ENCODE measurements around the gene LRRC23. TPM values are rescaled to one million over a fixed set of nuclear protein-coding genes. Genes with fewer than 3 reads are reported as not detected.

LRRC23 gene
- polyA plus RNA-seq, 1 donor from 2014 or later, result 20.5 TPM

DNA sequence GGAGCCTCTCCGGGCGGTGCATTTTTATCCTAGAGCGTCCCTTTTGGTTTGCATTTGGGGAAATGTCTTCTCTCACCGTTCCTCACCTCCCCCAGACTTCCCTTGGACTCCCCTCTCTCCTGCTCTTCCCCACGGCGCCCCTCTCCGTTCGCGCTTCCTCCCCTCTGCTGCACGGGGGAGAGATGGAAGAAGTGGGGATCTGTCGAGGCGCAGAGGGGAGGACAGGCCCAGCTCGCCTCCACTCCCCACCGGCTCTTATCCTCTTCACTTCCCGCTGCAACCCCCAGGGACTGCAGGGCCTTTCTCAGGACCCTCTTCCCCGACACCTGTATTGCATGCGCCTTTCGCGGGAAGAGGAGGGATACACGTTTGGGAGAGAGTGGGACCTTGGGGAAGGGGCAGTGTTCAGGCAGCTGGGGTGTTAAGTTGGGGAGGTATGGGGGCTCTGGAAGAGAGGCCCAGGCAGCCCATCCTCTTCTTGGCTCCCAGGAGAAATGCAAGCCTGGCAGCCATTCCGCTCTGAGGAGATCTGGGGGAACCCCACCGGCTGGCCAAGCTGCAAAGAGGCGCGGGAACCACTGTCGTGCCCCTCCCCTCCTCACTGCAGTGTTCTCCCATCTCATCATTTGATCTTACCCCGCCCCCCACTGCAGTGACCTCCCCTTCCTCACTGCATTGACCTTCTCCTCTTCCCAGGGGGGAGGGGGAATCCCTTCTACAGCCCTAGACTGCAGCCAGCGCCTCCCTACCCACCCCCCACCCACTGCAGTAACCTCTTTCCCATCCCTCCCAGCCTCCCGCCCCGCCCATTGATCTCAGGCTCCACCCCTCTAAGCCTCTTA is 10.5 kb downstream of the LRRC23 start:
- H3K9me3 ChIP-seq (ENCODE audit: low read length), result no peaks in the 10 kb centered on the region
- H3K36me3 ChIP-seq (ENCODE audit: insufficient read depth, low read length), result no peaks in the 10 kb centered on the region
- H3K27me3 ChIP-seq (ENCODE audit: insufficient read depth, low read depth, low read length), result no peaks in the 10 kb centered on the region
- H3K4me3 ChIP-seq (ENCODE audit: low read length), result peak overlapping the region; percentile 97
- peak overlapping the region; percentile 96 for H3K9ac ChIP-seq (ENCODE audit: low read length)
- H3K4me2 ChIP-seq (ENCODE audit: low read length), result peak overlapping the region; percentile 88
- peaks cover 16% of the 10 kb centered on the region for H3K79me2 ChIP-seq (replicated peaks; ENCODE audit: insufficient read depth, low read length)
- no peaks in the 10 kb centered on the region for H3F3A ChIP-seq (ENCODE audit: insufficient read depth, low read length, poor library complexity, severe bottlenecking)
- H3K9me2 ChIP-seq (ENCODE audit: insufficient read depth, low read length), result no peaks in the 10 kb centered on the region
- TF ChIP-seq EP300 (conservative IDR thresholded peaks at IDR 0.05; ENCODE audit: poor library complexity, severe bottlenecking) (no peak), RAD21 (conservative IDR thresholded peaks at IDR 0.05) (no peak), SMC3 (conservative IDR thresholded peaks at IDR 0.05; ENCODE audit: poor library complexity) (no peak), POLR2AphosphoS5 (IDR thresholded peaks at IDR 0.05) (no peak), TAF1 (IDR thresholded peaks at IDR 0.05; ENCODE audit: low read depth) (no peak), EZH2 (IDR thresholded peaks at IDR 0.05; ENCODE audit: borderline replicate concordance, insufficient read depth, low read length, poor library complexity, severe bottlenecking) (no peak), MXI1 (conservative IDR thresholded peaks at IDR 0.05; ENCODE audit: poor library complexity, severe bottlenecking) (no peak)
- TF ChIP-seq, protein P1, sequence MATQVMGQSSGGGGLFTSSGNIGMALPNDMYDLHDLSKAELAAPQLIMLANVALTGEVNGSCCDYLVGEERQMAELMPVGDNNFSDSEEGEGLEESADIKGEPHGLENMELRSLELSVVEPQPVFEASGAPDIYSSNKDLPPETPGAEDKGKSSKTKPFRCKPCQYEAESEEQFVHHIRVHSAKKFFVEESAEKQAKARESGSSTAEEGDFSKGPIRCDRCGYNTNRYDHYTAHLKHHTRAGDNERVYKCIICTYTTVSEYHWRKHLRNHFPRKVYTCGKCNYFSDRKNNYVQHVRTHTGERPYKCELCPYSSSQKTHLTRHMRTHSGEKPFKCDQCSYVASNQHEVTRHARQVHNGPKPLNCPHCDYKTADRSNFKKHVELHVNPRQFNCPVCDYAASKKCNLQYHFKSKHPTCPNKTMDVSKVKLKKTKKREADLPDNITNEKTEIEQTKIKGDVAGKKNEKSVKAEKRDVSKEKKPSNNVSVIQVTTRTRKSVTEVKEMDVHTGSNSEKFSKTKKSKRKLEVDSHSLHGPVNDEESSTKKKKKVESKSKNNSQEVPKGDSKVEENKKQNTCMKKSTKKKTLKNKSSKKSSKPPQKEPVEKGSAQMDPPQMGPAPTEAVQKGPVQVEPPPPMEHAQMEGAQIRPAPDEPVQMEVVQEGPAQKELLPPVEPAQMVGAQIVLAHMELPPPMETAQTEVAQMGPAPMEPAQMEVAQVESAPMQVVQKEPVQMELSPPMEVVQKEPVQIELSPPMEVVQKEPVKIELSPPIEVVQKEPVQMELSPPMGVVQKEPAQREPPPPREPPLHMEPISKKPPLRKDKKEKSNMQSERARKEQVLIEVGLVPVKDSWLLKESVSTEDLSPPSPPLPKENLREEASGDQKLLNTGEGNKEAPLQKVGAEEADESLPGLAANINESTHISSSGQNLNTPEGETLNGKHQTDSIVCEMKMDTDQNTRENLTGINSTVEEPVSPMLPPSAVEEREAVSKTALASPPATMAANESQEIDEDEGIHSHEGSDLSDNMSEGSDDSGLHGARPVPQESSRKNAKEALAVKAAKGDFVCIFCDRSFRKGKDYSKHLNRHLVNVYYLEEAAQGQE (IDR thresholded peaks at IDR 0.05; ENCODE audit: borderline replicate concordance), result no peak
- TF ChIP-seq, protein P2, sequence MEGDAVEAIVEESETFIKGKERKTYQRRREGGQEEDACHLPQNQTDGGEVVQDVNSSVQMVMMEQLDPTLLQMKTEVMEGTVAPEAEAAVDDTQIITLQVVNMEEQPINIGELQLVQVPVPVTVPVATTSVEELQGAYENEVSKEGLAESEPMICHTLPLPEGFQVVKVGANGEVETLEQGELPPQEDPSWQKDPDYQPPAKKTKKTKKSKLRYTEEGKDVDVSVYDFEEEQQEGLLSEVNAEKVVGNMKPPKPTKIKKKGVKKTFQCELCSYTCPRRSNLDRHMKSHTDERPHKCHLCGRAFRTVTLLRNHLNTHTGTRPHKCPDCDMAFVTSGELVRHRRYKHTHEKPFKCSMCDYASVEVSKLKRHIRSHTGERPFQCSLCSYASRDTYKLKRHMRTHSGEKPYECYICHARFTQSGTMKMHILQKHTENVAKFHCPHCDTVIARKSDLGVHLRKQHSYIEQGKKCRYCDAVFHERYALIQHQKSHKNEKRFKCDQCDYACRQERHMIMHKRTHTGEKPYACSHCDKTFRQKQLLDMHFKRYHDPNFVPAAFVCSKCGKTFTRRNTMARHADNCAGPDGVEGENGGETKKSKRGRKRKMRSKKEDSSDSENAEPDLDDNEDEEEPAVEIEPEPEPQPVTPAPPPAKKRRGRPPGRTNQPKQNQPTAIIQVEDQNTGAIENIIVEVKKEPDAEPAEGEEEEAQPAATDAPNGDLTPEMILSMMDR (IDR thresholded peaks at IDR 0.05; ENCODE audit: poor library complexity, severe bottlenecking), result no peak
- H3K27ac ChIP-seq (ENCODE audit: low read length), result peak overlapping the region; percentile 93
- H4K20me1 ChIP-seq (ENCODE audit: insufficient read depth), result no peaks in the 10 kb centered on the region
- H2AFZ ChIP-seq (ENCODE audit: low read depth, low read length), result no peak overlapping the region

DNA sequence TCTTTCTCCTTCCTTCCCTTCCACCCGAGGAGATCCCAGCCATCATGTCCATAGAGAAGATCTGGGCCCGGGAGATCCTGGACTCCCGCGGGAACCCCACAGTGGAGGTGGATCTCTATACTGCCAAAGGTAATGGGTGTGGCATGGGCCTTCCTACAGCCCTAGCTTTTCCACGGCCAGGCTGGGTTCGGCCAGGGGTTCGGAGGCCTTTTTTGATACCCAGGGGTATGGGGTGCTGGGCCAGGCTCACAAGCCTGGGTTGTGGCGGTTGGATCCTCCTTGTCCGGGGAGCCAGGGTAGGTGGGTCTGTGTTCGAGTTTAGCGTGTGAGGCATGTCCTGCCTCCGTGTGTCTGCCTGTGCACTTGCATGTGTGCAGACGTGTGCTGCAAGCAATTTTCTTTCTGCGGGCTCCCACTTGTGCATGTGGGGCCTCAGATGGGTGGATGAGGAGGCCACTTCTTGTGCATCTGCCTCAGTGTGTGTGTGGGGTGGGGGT is 11.2 kb downstream of the LRRC23 start:
- Histone ChIP-seq H3K4me3 (ENCODE audit: low read length) (peak overlapping the region; percentile 97), H2AFZ (ENCODE audit: low read depth, low read length) (no peak overlapping the region), H4K20me1 (ENCODE audit: insufficient read depth) (no peaks in the 10 kb centered on the region), H3K4me2 (ENCODE audit: low read length) (peak overlapping the region; percentile 88), H3K9ac (ENCODE audit: low read length) (peak overlapping the region; percentile 96), H3F3A (ENCODE audit: insufficient read depth, low read length, poor library complexity, severe bottlenecking) (no peaks in the 10 kb centered on the region), H3K27me3 (ENCODE audit: insufficient read depth, low read depth, low read length) (no peaks in the 10 kb centered on the region), H3K79me2 (replicated peaks; ENCODE audit: insufficient read depth, low read length) (peaks cover 16% of the 10 kb centered on the region), H3K9me3 (ENCODE audit: low read length) (no peaks in the 10 kb centered on the region), H3K9me2 (ENCODE audit: insufficient read depth, low read length) (no peaks in the 10 kb centered on the region), H3K36me3 (ENCODE audit: insufficient read depth, low read length) (no peaks in the 10 kb centered on the region), H3K27ac (ENCODE audit: low read length) (no peak overlapping the region)
- TF ChIP-seq EP300 (conservative IDR thresholded peaks at IDR 0.05; ENCODE audit: poor library complexity, severe bottlenecking) (no peak), TAF1 (IDR thresholded peaks at IDR 0.05; ENCODE audit: low read depth) (no peak), MXI1 (conservative IDR thresholded peaks at IDR 0.05; ENCODE audit: poor library complexity, severe bottlenecking) (no peak), SMC3 (conservative IDR thresholded peaks at IDR 0.05; ENCODE audit: poor library complexity) (no peak), EZH2 (IDR thresholded peaks at IDR 0.05; ENCODE audit: borderline replicate concordance, insufficient read depth, low read length, poor library complexity, severe bottlenecking) (no peak), POLR2AphosphoS5 (IDR thresholded peaks at IDR 0.05) (no peak)
- TF ChIP-seq, protein P2 (IDR thresholded peaks at IDR 0.05; ENCODE audit: poor library complexity, severe bottlenecking), result no peak
- TF ChIP-seq, protein P1 (IDR thresholded peaks at IDR 0.05; ENCODE audit: borderline replicate concordance), result no peak

Data from neural cell (in vitro differentiated cells).